Kidney (tissue), 14 donors: ENCODE results near the gene SMG6. TPM values are rescaled to one million over a fixed set of nuclear protein-coding genes. Genes with fewer than 3 reads are reported as not detected.

Experiments
- DNase-seq, 5 donors: peaks; one replicate each; pipeline ENCODE4 v3.0.0-alpha.2; 2013 to 2020
- FAIRE-seq: peaks from 2 replicates; lab custom pipeline; 2012; peaks lifted over from hg19 to GRCh38; lab: Jason Lieb, UNC
- H3K27ac ChIP-seq, 2 donors: one replicate each; pipeline ENCODE4 v1.7.0; 2013; ENCODE audit warnings: low read depth in 2 of 2, low read length in 2 of 2, inconsistent platforms in 1 of 2
- H3K27me3 ChIP-seq: one replicate; pipeline ENCODE4 v1.7.1; 2013; ENCODE audit warnings: low read length, inconsistent platforms; ENCODE audit not compliant: control insufficient read depth, insufficient read depth
- H3K36me3 ChIP-seq, 3 donors: one replicate each; pipeline versions ENCODE4 v1.7.0 to v1.7.1; 2013; ENCODE audit warnings: low read length in 3 of 3, control low read depth in 1 of 3, inconsistent platforms in 1 of 3; ENCODE audit not compliant: insufficient read depth in 3 of 3, control insufficient read depth in 2 of 3
- H3K4me1 ChIP-seq, 3 donors: one replicate each; pipeline versions ENCODE4 v1.7.0 to v1.7.1; 2013; ENCODE audit warnings: low read length in 3 of 3, inconsistent platforms in 1 of 3, low read depth in 1 of 3; ENCODE audit not compliant: control insufficient read depth in 2 of 3, insufficient read depth in 2 of 3
- H3K4me3 ChIP-seq, 3 donors: one replicate each; pipeline versions ENCODE4 v1.7.0 to v1.8.1; 2013; ENCODE audit warnings: low read length in 3 of 3, control low read depth in 1 of 3, inconsistent platforms in 1 of 3
- H3K9ac ChIP-seq, 3 donors: one replicate each; pipeline versions ENCODE4 v1.7.0 to v1.7.1; 2013; ENCODE audit warnings: low read length in 3 of 3, control low read depth in 1 of 3, inconsistent platforms in 1 of 3
- H3K9me3 ChIP-seq, 3 donors: one replicate each; pipeline versions ENCODE4 v1.7.0 to v1.7.1; 2013; ENCODE audit warnings: low read length in 3 of 3, control low read depth in 1 of 3, inconsistent platforms in 1 of 3; ENCODE audit not compliant: control insufficient read depth in 2 of 3, insufficient read depth in 1 of 3
- CTCF ChIP-seq: IDR thresholded peaks from 3 replicates; pipeline ENCODE4 v1.5.1; 2012; ENCODE audit warnings: mild to moderate bottlenecking, moderate library complexity, borderline replicate concordance; ENCODE audit not compliant: insufficient read depth; ENCODE audit errors: extremely low read depth
- intact Hi-C: fragments of 100-400 bp; cut with DNase I; formaldehyde crosslinking; loops from one replicate; pipeline ENCODE4 v1.11.1; 2022
- polyA plus RNA-seq: library from polyadenylated mRNA; stranded (reverse); fragments of 350-450 nt; fragmentation: Illumina TruSeq; extraction: RNeasy Lipid Tissue Mini Kit (QIAGEN cat#74804); gene quantifications from one replicate; pipeline ENCODE4 v1.2.3, GENCODE V29; 2014; ENCODE audit warnings: low read depth, low replicate concordance; ENCODE audit not compliant: insufficient read depth
- total RNA-seq: library from RNA; stranded (reverse); fragmentation: NEBNext Ultra II Directional; extraction: Animal tissue kit (Norgen Biotek cat#: 25700); gene quantifications from one replicate; pipeline ENCODE4 v1.2.1, GENCODE V29; 2021
- donor health status: control.
- donor health status: control.
- donor health status: control.
- donor health status: control.
- donor health status: control.
- donor health status: DM: yes; HTN: yes; CAD: no.
- donor health status: Normal renal cell carcinoma (clear cell type).

SMG6 gene
- total and polyA plus RNA-seq, 2 donors from 2014 or later: 20.6 to 37.3 TPM

GRCh38 chr17:2149934-2150333, 153.7 kb downstream of the SMG6 start:
- H3K9ac ChIP-seq: no peak overlapping the region
- no peaks in the 10 kb centered on the region for H3K27me3 ChIP-seq
- H3K9me3 ChIP-seq: no peaks in the 10 kb centered on the region
- intact Hi-C loops: no loop called here
- TF ChIP-seq CTCF: no peak
- peaks cover 0 to 3% (median 3%) of the 10 kb centered on the region in 3 donors for H3K36me3 ChIP-seq
- FAIRE-seq: no peak
- no peak overlapping the region for H3K27ac ChIP-seq
- H3K4me1 ChIP-seq: no peaks in the 10 kb centered on the region
- DNase-seq: no peak
- no peak overlapping the region for H3K4me3 ChIP-seq

DNA sequence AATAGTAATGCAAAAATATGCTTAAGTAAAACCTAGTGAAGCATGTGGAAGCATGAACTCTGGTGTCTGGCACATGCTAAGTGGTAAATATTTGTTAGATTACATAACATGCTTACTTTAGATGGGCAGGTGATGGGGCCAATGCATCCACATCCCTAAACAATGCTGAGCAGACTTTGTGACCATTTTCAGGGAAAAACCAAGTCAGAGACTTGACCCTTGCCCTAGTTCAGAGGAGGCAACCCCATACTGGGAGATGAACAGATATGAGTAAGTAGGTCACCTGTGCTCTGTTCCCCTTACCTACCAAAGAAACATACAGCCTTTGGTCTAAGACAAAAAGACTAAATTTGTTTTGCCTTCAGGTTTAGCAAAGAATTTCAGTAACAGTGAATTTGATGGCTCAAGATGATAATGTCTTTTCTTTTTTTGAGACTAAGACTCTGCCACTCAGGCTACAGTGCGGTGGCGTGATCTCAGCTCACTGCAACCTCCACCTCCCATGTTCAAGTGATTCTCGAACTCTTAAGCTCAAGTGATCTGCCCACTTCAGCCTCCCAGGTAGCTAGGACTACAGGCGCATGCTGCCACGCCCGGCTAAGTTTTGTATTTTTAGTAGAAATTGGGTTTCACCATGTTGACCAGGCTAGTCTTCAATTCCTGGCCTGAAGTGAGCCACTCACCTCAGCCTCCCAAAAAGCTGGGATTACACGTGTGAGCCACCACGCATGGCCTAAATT, 157.3 kb downstream of the SMG6 start:
- Histone ChIP-seq H3K27me3 (no peaks in the 10 kb centered on the region), H3K9me3 (no peaks in the 10 kb centered on the region), H3K9ac (no peak overlapping the region), H3K36me3 (peaks cover 0 to 3% (median 0%) of the 10 kb centered on the region in 3 donors), H3K4me3 (no peak overlapping the region), H3K27ac (no peak overlapping the region), H3K4me1 (no peaks in the 10 kb centered on the region)
- no peak for FAIRE-seq
- no peak for TF ChIP-seq CTCF
- intact Hi-C loops: no loop called here
- DNase-seq: no peak

DNA sequence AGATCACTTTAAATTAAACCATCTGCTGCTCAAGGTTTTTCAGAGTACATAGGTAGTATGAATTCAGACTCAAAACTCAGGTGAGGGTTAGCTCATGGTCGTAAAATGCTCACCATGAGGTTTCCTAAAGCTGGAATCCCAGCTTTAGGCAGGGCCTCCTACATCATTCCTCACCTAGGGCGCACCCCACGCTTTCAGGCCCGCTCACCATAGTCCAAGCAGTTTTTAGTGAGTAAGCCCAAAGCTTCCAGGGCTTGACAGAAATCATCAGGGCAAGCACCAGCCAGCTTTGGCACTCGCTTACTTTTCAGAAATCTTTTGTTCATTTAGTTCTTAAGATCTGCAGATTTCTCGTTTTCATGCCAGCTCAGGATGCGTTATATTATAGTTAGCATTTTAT, 158.9 kb downstream of the SMG6 start:
- Histone ChIP-seq H3K4me3 (no peak overlapping the region), H3K36me3 (peaks cover 0 to 3% (median 0%) of the 10 kb centered on the region in 3 donors), H3K27me3 (no peaks in the 10 kb centered on the region), H3K9me3 (no peaks in the 10 kb centered on the region), H3K9ac (no peak overlapping the region), H3K4me1 (no peaks in the 10 kb centered on the region), H3K27ac (no peak overlapping the region)
- DNase-seq (no peak), FAIRE-seq (no peak)
- TF ChIP-seq CTCF: no peak
- intact Hi-C loops: no loop called here
